ENCODE measurements around the gene NDST3. TPM values are rescaled to one million over a fixed set of nuclear protein-coding genes. Genes with fewer than 3 reads are reported as not detected.

Gene NDST3
- total RNA-seq, 1 experiment from 2014 or later = 0.70 TPM

GRCh38 chr4:118271788-118272187 is 237.5 kb downstream of the NDST3 start:
- Histone ChIP-seq H3K4me2 (ENCODE audit: insufficient read depth, insufficient read length, low read length) (no peak overlapping the region), H2BK15ac (ENCODE audit: low read depth, low read length) (no peak overlapping the region), H4K8ac (replicated peaks; ENCODE audit: insufficient read length, low read depth, low read length) (no peak overlapping the region), H2BK120ac (ENCODE audit: low read depth, low read length, poor library complexity, severe bottlenecking) (no peak overlapping the region), H2AFZ (ENCODE audit: low read length) (no peak overlapping the region), H4K91ac (ENCODE audit: insufficient read length, low read depth, low read length) (no peak overlapping the region), H4K20me1 (ENCODE audit: control insufficient read depth, insufficient read depth, insufficient read length) (no peaks in the 10 kb centered on the region), H3K23ac (ENCODE audit: insufficient read length, low read depth, low read length) (no peak overlapping the region), H3K27me3 (ENCODE audit: insufficient read depth, low read length) (no peaks in the 10 kb centered on the region), H2AK5ac (ENCODE audit: insufficient read length, low read length) (no peak overlapping the region), H3K9ac (ENCODE audit: extremely low read depth, insufficient read length, low read length) (no peak overlapping the region), H3K4ac (ENCODE audit: low read depth, low read length) (no peak overlapping the region), H3K27ac (ENCODE audit: insufficient read length, low read depth, low read length) (no peak overlapping the region), H3K18ac (ENCODE audit: insufficient read length, low read depth, low read length) (no peak overlapping the region), H3K79me2 (ENCODE audit: insufficient read depth, low read length) (no peaks in the 10 kb centered on the region), H2BK20ac (ENCODE audit: low read depth, low read length, poor library complexity, severe bottlenecking) (no peak overlapping the region), H2BK12ac (ENCODE audit: insufficient read length, low read depth, low read length) (no peak overlapping the region), H3K56ac (ENCODE audit: insufficient read length, low read depth, low read length) (no peak overlapping the region), H3K14ac (ENCODE audit: insufficient read depth, low read length) (no peak overlapping the region), H2BK5ac (ENCODE audit: insufficient read length, low read length) (no peak overlapping the region), H3K79me1 (ENCODE audit: insufficient read depth, low read depth, low read length, poor library complexity, severe bottlenecking) (no peaks in the 10 kb centered on the region), H3K23me2 (ENCODE audit: insufficient read length, low read depth, low read length, poor library complexity, severe bottlenecking) (no peaks in the 10 kb centered on the region), H4K5ac (ENCODE audit: insufficient read length, low read depth, low read length) (no peak overlapping the region), H3K9me3 (ENCODE audit: control insufficient read depth, low read depth, low read length) (no peaks in the 10 kb centered on the region), H3T11ph (ENCODE audit: low read length) (no peak overlapping the region), H3K4me1 (ENCODE audit: insufficient read depth, low read length) (no peaks in the 10 kb centered on the region)
- DNase-seq = no peak
- H3K9me3 Mint-ChIP-seq = no peaks in the 10 kb centered on the region
- H3K36me3 Mint-ChIP-seq (ENCODE audit: insufficient read depth in 1 of 3, low read depth in 3 of 3) = no peaks in the 10 kb centered on the region
- H3K4me1 Mint-ChIP-seq = no peaks in the 10 kb centered on the region
- H3K27me3 Mint-ChIP-seq (ENCODE audit: low read depth) = no peaks in the 10 kb centered on the region
- H3K27ac Mint-ChIP-seq = no peak overlapping the region
- no CpG with 5 or more reads among the region's 2 CpGs for WGBS (ENCODE audit: extremely low coverage, insufficient read length, low lambda C conversion rate)
- TF ChIP-seq, protein P1, sequence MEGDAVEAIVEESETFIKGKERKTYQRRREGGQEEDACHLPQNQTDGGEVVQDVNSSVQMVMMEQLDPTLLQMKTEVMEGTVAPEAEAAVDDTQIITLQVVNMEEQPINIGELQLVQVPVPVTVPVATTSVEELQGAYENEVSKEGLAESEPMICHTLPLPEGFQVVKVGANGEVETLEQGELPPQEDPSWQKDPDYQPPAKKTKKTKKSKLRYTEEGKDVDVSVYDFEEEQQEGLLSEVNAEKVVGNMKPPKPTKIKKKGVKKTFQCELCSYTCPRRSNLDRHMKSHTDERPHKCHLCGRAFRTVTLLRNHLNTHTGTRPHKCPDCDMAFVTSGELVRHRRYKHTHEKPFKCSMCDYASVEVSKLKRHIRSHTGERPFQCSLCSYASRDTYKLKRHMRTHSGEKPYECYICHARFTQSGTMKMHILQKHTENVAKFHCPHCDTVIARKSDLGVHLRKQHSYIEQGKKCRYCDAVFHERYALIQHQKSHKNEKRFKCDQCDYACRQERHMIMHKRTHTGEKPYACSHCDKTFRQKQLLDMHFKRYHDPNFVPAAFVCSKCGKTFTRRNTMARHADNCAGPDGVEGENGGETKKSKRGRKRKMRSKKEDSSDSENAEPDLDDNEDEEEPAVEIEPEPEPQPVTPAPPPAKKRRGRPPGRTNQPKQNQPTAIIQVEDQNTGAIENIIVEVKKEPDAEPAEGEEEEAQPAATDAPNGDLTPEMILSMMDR (conservative IDR thresholded peaks at IDR 0.05) = no peak
- H3K4me3 Mint-ChIP-seq = no peak overlapping the region
